ENCODE measurements around the gene RGCC. TPM values are rescaled to one million over a fixed set of nuclear protein-coding genes. Genes with fewer than 3 reads are reported as not detected.

Gene RGCC
- total and polyA plus RNA-seq, 12 donors: 15.6 to 63.2 (median 46.6) TPM

GRCh38 chr13:41512441-41512840 is 55.1 kb downstream of the RGCC start:
- TF ChIP-seq, protein P1, sequence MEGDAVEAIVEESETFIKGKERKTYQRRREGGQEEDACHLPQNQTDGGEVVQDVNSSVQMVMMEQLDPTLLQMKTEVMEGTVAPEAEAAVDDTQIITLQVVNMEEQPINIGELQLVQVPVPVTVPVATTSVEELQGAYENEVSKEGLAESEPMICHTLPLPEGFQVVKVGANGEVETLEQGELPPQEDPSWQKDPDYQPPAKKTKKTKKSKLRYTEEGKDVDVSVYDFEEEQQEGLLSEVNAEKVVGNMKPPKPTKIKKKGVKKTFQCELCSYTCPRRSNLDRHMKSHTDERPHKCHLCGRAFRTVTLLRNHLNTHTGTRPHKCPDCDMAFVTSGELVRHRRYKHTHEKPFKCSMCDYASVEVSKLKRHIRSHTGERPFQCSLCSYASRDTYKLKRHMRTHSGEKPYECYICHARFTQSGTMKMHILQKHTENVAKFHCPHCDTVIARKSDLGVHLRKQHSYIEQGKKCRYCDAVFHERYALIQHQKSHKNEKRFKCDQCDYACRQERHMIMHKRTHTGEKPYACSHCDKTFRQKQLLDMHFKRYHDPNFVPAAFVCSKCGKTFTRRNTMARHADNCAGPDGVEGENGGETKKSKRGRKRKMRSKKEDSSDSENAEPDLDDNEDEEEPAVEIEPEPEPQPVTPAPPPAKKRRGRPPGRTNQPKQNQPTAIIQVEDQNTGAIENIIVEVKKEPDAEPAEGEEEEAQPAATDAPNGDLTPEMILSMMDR (IDR thresholded peaks at IDR 0.05): no peak
- intact Hi-C loops (cut with DNase I): no loop called here

GRCh38 chr13:41513600-41513999 is 56.2 kb downstream of the RGCC start:
- Histone ChIP-seq H3K36me3 (no peaks in the 10 kb centered on the region), H3K27ac (no peak overlapping the region), H3K4me3 (no peak overlapping the region), H3K4me1 (no peaks in the 10 kb centered on the region), H3K27me3 (no peaks in the 10 kb centered on the region), H3K9me3 (peaks cover 0 to 12% (median 0%) of the 10 kb centered on the region in 11 donors)
- TF ChIP-seq, protein P1 (IDR thresholded peaks at IDR 0.05): no peak
- no peak for ATAC-seq
- DNase-seq: no peak
- intact Hi-C loops (cut with DNase I): no loop called here
- WGBS, 2 donors: 94 to 97% methylated on average over 11 of the region's 11 CpGs

More at GRCh38 chr13:41512441-41512840, 55.1 kb downstream of the RGCC start:
- peaks cover 0 to 12% (median 0%) of the 10 kb centered on the region in 11 donors for H3K9me3 ChIP-seq
- H3K36me3 ChIP-seq: no peaks in the 10 kb centered on the region
- ATAC-seq (no peak), DNase-seq (no peak)
- 89 to 95% methylated on average over 9 of the region's 9 CpGs for WGBS, 2 donors
- H3K27ac ChIP-seq: no peak overlapping the region
- H3K4me3 ChIP-seq: no peak overlapping the region
- no peaks in the 10 kb centered on the region for H3K4me1 ChIP-seq
- no peaks in the 10 kb centered on the region for H3K27me3 ChIP-seq

GRCh38 chr13:41514853-41515395 is 57.6 kb downstream of the RGCC start:
- no peaks in the 10 kb centered on the region for H3K27me3 ChIP-seq
- H3K27ac ChIP-seq: no peak overlapping the region
- TF ChIP-seq, protein P1 (IDR thresholded peaks at IDR 0.05): no peak
- 95 to 97% methylated on average over 7 of the region's 7 CpGs for WGBS, 2 donors
- intact Hi-C loops (cut with DNase I): no loop called here
- peaks cover 0 to 1% (median 0%) of the 10 kb centered on the region in 9 donors for H3K4me1 ChIP-seq
- no peak for DNase-seq
- no peak overlapping the region for H3K4me3 ChIP-seq
- peaks cover 0 to 12% (median 0%) of the 10 kb centered on the region in 11 donors for H3K9me3 ChIP-seq
- ATAC-seq: no peak
- H3K36me3 ChIP-seq: no peaks in the 10 kb centered on the region

DNA sequence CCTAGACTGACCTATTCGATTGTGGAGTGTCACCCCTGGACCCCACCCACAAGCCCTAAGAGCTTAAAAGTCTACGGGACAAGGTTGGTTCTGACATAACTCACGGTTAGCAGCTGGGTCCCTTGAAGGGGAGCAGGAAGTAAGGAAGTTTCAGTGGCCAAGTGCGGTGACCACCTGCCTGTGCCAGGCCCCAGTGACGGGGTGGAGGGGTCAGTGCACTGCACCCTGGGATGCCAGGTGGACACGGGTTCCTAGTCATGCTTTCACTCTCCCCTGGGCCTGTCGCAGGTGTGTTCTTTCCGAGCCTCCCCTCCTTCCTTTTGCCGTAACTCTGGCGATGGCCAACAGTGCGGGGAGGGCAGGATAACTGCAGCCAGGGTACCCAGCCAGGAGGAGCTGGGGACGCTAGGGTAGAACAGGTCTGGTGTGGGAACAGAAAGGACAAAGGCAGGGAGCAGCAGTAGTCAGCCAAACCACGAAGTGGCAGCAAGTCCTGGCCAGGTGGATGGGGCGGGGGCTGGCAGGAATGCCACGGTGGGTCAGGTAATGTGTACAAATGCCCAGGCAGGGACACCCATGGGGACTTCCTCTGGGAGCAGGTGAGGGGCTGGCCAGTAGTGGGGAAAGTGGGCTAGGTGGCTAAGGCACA is 58.3 kb downstream of the RGCC start:
- no peak overlapping the region for H3K27ac ChIP-seq
- no peaks in the 10 kb centered on the region for H3K36me3 ChIP-seq
- intact Hi-C loops (cut with DNase I): no loop called here
- 87 to 97% methylated on average over 15 of the region's 15 CpGs for WGBS, 2 donors
- H3K27me3 ChIP-seq: no peaks in the 10 kb centered on the region
- ATAC-seq: no peak
- peaks cover 0 to 10% (median 0%) of the 10 kb centered on the region in 11 donors for H3K9me3 ChIP-seq
- H3K4me3 ChIP-seq: no peak overlapping the region
- DNase-seq: no peak
- TF ChIP-seq, protein P1 (IDR thresholded peaks at IDR 0.05): no peak
- peaks cover 0 to 6% (median 0%) of the 10 kb centered on the region in 9 donors for H3K4me1 ChIP-seq
